HG03378 (cell line): ENCODE data around the gene FRMD4A.
"Not testable (repeated sequence)": the region's sequence is repeated elsewhere in the genome, so short reads cannot be mapped to it uniquely, and the experiment has no call there.

ENCODE experiments used
- ATAC-seq: cut with Tn5 transposase; IDR thresholded peaks from one replicate; pipeline ENCODE4 v1.9.1; 2021; ENCODE audit warnings: mild to moderate bottlenecking, moderate library complexity; ENCODE audit not compliant: unreplicated experiment

Gene FRMD4A

DNA sequence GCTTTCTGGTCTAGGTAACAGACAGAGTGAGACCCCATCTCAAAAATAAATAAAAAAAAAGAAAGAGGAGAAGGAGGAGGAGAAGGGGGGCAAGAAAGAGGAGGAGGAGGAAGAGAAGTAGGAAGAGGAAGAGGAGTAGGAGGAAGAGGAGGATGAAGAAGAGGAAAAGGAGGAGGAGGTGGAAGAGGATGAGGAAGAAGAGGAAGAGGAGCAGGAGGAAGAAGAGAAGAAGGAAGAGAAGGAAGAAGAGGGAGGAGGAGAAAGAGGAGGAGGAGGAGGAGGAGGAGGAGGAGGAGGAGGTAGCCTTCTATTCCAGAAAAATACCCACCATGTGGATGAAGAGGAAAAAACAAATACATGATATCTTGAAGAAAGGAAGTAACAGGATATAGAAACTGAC lies 172.1 kb downstream of the FRMD4A start:
- no peak for ATAC-seq

DNA sequence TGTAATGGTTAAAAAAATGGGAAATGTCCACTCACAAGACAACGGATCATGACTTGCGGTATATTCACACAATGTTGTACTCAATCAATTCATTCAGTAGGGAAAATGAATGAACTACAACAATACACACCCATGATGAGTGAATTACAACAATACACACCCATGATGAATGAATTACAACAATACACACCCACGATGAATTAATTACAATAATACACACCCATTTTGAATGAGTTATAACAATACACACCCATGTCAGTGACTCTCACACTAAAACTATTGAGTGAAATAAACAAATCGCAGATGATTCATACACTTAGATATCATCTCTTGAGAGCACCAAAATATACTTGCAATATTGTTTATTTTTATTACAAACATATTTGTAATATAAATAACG lies 174.6 kb downstream of the FRMD4A start:
- ATAC-seq = no peak

DNA sequence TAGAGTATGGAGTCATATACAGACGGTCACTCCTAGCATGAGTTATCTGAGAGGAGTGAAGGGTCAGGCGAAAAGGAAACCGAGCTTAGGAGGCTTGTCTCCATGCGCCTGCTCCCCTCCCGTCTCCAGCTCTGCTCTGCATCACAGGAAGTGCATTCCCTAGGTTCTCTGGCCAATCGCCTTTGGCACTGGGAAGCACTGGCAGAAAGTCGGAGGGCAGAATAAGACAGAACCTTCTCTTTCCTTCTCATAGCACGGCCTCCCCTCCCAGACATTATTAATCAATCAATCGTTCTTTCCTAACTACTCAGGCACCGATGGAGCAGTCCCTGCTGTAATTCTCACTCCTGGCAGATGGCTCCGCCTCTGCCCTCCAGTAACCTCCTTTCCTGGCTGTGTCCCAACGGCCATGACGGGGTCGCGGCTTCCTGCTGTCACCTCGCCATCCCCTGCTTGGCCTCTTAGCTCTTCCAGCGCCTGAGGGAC lies 177.1 kb downstream of the FRMD4A start:
- ATAC-seq = no peak

DNA sequence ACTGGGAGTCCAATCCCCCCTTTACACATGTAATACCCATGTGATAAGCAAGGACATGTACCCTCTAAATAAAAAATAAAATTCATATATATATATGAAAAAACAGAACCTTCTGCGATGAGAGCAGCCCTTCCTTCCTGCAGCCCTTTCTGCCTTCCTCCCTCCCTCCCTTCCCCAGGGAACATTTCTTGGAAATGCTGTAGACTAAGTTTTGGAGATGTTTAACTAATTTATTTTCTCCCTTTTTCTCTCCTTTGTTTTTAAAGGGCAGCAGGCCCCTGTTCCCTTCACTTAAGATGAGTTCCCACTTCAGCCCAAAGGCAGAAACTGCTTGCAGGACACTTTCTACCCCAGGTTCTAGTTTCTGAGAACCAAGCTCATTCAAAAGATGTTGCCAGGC lies 179.2 kb downstream of the FRMD4A start:
- no peak for ATAC-seq

DNA sequence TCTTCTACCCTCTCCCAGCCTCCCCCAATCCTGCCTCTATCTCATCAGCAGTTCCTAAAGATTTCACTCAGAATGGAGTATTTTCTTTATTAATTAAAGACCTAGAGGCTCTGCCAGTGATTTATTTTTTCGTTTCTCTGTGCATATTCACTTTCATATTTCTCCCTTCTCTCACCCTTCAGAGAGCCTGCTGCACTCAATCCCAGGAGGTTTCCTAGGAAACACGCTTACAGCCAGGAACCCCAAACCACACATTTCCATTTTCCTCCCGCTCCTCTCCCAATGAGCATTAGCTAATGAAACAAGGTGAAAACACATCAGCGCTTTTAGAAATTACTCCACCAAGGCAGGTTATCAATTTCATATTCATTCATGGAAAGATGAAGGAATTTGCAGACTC lies 180.2 kb downstream of the FRMD4A start:
- no peak for ATAC-seq

DNA sequence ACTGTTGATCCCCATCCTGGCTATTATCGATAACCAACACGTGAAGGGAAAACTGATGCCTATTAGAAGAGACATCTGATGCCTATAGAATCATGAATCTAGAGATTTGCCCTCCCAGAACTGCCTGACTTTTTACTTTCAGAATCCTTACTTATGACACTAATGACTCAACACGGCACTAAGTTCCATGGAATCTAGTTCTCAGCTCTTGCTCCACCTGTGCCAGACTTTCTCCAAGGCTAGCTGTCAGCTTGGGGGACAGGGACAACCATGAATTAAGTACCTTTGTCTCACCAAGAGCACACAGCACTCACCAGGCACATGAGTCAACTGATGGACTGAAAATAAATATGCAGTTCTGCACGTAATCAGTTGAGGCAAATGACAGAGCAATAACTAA lies 184.2 kb downstream of the FRMD4A start:
- no peak for ATAC-seq

DNA sequence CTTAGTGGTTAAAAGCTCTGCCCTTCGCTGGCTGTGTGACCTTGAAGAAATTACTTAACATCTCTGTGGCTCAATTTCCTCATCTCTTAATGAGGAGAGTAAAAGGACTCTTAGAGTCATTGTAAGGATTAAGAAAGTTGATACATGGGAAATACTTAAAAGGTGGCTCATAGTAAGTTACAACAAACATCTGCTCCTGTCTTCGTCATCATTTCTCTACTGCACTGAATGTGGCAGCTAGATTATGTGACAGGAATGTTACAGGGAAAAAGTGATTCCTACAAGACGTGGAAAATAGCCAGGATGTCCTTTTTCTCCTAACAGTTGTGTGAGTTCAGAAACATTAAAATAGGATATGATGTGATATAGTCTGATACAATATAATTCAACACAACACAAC lies 184.7 kb downstream of the FRMD4A start:
- ATAC-seq = no peak

DNA sequence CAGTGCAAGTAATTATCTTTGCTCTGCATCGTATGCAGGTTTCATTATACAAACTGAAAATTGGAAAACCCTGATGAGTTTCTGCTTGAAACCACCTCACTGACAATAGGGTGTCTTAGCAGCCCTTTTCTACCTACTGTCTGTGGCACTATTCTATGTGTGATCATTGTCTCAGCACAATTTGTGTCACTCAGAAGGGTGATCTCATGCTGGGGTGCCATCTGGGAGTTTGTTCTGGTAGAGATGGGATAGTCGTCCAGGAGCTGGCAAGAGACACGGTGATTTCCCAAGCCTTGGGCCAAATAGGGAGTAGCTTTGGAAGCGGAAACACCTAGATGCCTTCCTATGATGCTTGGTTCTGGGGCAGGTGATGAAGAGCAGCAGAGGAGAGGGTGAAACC lies 186.3 kb downstream of the FRMD4A start:
- no peak for ATAC-seq

DNA sequence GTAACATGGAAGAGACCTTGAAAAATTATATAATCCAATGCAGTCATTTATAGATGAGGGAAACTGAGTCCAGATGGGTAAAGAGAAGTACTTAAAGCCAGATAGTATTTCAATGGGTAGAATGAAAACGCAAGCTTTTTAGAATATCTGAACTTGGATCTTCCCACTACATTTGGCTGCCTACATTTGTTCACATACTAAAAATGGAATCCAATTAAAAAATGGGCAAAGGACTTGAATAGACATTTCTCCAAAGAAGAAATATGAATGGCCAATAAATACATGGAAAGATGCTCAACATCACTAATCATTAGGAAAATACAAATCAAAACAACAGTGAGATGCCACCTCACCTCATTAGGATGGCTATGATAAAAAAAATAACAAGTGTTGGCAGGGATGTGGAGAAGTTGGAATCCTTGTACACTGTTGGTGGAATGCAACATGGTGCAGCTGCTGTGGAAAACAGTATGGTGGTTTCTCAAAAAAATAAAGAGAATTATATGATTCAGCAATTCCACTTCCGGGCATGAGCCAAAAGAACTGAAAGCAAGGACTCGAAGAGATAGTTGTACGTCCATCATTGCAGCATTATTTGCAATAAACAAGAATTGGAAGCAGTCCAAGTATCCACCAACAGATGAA lies 188.0 kb downstream of the FRMD4A start:
- no peak for ATAC-seq

DNA sequence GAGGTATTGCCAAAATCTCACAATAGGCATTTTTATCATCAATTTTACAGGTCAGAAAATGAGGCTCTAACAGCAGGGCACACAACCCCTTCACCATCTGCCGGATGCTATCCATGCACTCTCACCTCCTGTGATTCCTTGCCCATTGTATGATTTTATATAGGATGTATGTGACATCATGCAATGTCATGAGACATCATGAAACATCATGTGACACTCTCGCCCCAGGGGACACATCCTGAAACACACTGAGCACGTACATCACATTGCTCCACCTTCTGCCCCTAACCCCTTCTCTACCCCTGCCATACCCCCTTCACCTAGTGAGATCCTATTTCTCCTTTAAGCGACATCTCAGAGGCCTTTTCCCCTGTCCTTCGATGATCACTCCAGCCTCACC lies 189.4 kb downstream of the FRMD4A start:
- no peak for ATAC-seq

DNA sequence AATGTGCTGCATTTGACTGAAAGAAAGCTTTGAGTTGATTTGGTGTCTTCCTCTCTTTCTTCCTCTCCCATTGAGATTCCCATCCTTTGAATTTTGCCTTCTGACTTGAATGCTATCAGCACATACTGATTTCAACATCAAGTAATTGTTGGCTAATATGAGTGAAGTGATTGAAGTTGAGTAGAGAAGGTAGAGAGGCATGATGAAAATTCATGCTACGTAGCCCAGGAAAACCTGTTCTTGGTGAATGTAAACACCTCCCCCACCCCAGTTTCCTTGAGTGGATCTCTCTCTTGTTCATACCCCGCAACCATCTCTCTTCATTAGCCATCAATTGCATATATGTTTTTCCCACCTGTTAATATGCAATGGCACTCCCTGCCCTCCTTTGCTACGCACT lies 193.3 kb downstream of the FRMD4A start:
- ATAC-seq = no peak

DNA sequence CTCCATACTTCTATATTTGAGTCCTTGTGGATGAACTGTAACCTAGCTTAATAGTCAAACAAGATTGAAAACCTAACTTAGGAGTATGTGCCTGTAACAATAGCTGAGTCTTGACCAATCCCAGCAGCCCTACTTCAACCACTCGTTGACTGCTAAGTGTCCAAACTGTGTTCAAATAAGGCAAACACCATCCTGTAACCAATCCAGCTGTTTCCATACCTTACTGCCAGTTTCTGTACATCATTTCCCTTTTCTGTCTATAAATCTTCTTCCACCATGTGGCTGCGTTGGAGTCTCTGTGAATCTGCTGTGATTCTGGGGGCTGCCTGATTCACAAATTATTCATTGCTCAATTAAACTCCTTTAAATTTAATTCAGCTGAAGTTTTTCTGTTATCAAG lies 195.5 kb downstream of the FRMD4A start:
- ATAC-seq = not testable (repeated sequence)

DNA sequence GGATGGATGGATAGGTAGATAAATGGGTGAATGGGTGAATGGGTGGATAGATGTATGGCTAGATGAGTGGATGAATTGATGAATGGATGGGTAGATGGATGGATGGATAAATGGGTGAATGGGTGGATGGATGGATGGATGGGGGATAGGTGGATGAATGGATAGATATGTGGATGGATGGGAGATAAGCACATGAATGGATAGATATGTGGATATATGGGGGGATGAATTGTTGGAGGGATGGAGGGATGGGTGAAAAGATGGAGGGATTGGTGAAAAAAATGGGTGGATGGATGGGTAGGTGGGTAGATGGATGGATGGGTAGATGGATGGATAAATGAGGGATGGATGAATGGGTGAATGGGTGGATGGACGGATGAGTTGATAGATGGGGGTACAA lies 196.4 kb downstream of the FRMD4A start:
- no peak for ATAC-seq

DNA sequence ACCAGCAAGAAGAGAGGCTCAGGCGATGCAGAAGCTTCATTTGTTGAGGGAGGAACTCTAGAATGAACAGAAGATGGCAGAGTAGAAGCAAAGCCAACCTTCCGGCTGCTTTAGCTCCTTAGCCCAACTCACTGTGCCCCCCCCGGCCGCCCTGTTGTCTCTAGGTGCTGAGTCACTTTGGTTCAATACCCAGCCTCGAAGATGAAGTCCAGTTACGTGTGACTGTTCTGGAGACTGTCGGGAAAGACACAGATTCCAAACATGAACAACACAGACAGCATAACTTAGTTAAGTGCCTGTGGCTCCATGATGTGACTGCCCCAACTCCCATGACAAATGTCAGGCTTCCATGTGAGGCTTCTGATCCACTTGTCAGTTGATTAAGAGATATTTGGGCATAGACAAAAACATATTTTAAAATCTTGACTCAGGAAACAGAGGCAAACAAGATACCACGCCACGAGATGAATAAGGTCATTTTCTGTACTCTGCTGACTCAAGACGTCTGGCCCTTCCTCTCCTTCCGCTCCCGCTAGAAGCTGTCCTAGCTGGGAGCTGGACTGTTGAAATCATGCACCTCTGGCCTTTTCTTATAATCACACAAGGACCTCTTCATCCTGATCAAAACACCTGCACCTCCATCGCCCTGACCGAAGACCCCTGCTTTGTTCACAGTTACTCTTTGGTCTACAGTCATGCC lies 199.3 kb downstream of the FRMD4A start:
- no peak for ATAC-seq

DNA sequence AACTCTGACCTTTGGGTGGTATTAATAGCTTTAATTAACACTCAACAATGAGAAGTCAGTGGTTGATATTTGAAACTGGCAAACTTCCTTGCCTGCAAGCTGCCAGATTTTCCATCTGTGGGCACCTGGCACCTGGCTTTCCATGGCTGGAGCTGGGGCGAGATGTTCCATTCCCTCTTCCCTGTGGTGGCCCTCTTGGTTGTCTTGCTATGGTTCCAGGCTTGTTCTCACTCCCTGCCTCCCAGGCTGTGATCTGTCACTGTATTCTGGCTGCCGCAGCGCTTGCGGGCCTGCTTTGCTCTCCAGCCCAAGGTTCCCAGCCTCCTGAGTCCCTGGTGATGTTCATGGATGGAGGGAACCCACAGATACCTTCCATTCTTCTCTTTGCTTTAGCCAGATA lies 201.0 kb downstream of the FRMD4A start:
- no peak for ATAC-seq

DNA sequence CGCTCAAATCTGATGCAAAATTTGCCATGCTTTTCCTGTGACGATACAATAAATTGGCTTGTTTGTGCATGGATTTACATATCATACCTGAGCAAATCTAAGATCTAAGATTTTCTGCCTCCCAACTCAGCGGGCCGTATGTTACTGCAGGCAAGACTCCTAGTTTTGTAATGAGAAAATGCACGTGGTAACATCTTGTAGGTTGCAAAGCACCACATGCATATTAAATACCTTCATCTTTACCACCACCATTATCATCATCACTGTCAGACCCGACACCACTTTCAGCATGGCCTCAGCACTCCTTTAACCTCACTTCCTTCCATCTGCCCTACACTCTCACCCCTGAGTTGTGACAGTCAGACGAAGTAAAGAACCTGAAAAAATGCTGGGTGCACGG lies 202.2 kb downstream of the FRMD4A start:
- ATAC-seq = no peak

DNA sequence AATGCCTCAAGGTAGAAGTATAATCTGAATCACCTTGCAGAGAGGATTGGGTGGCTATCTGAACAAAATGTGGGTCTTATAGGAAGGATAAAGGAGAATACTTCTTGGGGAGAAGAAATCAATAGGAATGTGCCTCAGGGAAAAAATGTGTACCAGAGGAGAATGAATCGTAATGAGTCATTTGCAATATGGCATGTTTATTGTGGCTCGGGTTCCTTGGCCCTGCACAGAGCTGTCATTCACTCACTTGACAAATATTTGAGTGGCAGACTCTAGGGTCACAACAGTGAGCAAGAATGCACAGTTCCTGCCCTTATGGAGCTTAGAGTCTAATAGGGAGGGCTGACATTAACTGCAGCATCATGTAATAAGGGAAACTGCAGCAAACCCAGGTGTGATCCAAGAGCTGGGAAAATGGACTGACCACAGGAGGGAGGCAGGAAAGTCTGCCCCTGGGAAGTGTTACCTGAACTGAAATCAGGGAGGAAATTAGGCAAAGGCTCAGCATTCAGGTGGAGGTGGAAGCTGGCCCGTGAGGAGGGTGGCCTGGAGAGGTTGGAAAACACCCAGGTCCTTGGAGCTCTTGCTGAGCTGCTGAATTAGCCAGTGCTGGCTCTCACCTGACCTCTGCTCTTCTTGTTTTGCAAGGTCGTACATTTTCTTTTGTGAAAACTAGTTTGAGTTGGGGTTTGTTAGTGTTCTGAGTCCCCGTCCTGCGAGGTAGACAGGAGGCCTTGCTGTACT lies 203.9 kb downstream of the FRMD4A start:
- ATAC-seq = no peak

DNA sequence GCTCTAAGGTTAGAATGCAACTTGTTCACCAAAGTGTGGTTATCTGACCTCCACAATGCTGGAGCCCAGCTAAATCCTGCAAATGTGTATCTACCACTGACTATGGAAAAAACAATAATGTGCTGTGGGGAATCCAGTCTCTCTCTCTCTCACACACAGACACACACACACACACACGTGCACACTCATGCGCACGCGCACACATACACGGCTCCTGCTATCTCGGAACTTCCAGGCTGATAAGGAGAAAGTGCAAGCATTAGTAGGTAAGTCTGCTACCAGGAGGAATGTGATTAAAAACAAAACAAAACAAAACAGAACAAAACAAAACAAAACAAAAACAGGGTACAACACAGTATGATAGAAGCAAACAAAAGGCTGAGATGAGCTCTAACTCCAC lies 205.2 kb downstream of the FRMD4A start:
- ATAC-seq = no peak

DNA sequence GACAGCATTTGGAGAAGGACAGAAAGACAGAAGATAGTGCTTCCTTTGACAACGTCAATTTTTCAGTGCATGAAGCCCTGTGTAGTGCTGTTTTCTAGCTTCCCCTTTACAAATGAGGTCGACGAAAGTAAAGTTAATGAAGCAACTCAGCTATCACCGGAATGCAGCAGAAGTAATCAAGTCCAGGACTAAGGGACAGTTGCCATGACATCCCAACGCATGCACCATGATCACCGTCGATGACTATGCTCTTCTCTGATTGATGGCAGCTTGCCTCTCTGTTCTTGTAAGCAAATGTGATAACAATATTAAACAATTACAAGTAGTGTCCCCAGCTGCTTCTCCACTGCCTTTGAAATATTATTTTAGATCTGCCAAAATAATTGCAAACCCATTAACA lies 205.8 kb downstream of the FRMD4A start:
- ATAC-seq = no peak

DNA sequence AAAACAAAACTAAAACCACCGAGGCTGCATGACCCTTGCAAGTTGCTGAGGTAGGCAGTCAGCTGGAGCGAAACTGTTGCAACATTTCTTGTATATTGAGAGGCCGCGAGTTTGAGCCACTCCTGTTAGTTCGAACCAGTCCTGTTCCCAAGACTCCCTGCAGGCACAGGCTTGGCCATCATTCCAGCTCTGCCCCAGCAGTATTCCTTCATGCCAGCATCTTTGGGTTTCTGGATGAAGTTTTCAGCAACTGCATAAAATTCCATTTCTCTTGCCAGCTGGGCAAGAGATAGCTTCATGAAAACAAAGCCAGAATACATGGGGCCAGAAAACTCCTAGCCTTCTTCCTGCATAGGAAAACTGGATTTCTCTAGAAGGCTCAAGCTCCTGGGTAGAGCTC lies 207.6 kb downstream of the FRMD4A start:
- no peak for ATAC-seq

DNA sequence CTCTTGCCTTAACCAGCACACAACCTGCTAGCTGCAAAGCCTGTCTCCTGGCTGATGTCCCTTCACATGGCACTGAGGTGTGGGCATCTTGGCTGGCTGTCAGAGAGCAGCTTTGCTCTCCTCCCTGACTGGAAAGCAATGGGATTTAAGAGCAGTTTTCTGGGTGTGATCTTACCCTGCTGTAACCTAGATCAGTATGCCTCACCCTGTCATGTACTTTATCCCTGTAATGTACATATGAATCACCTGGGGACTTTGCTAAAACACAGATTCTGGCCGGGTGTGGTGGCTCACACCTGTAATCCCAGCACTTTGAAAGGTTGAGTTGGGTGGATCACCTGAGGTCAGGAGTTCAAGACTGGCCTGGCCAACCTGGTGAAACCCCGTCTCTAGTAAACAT lies 209.9 kb downstream of the FRMD4A start:
- no peak for ATAC-seq

DNA sequence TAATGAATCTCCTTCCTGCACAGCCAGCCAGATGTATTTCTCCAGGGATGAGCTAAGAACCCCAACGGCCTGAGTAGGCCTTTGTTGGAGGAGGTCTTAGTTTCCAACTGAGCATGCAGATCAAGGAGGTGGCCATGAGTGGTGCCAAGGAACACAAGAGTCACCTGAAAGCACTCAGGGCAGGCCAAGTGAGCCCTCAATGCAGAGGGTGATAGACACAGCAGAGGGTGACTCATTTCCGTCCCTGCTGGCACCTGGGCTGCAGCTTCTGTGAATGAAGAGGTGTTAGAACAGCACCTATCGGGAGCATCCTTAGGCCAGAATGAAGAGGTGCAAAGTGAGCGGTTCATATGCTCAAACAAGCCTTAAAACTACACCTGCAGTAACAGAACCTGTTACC lies 211.8 kb downstream of the FRMD4A start:
- ATAC-seq = no peak
